Body of pancreas (tissue), 4 donors: ENCODE results near the gene PIGH.

ENCODE experiments used
- CTCF ChIP-seq, 7 experiments: fragments of 450-650 bp in 4 of 7; fragments of 200-600 bp in 3 of 7; sonication (generic) in 3 of 7; IDR thresholded peaks; one replicate each; pipeline ENCODE4 v1.5.1; 2016 to 2019; ENCODE audit warnings: antibody characterized with exemption in 7 of 7
- POLR2A ChIP-seq, 3 donors: fragments of 450-650 bp; IDR thresholded peaks; one replicate each; pipeline ENCODE4 v1.6.1; 2016; ENCODE audit warnings: antibody characterized with exemption in 3 of 3, mild to moderate bottlenecking in 2 of 3

- TF ChIP-seq POLR2A (IDR thresholded peaks at IDR 0.05) (no peak), CTCF (IDR thresholded peaks at IDR 0.05) (no peak)
These were observed 41.4 kb upstream of the PIGH start for GRCh38 chr14:67641480-67641879.
